AG04450 (cell line): ENCODE data around the gene GYG2. TPM values are rescaled to one million over a fixed set of nuclear protein-coding genes. Genes with fewer than 3 reads are reported as not detected.
"Not testable (repeated sequence)": the region's sequence is repeated elsewhere in the genome, so short reads cannot be mapped to it uniquely, and the experiment has no call there.

Experiments
- CTCF ChIA-PET: fragments of 300-600, 350-600 bp; formaldehyde crosslinking; extraction: SDS; loops from one replicate; lab custom pipeline; 2022; ENCODE audit warnings: antibody characterized with exemption, inconsistent platforms; lab: Charles Lee
- POLR2A ChIA-PET: fragments of 350-600 bp; formaldehyde crosslinking; extraction: SDS; loops from one replicate; lab custom pipeline; 2021; ENCODE audit warnings: antibody characterized with exemption, inconsistent platforms; lab: Yijun Ruan, JAX
- DNase-seq: peaks from one replicate; pipeline ENCODE4 v3.0.0-alpha.2; 2011; ENCODE audit warnings: low read depth, low spot score
- H3K27ac ChIP-seq: one replicate; pipeline ENCODE4 v1.5.1; 2012; ENCODE audit warnings: low read depth, low read length, control low read depth
- H3K27me3 ChIP-seq: one replicate; pipeline ENCODE4 v1.6.0; 2012; ENCODE audit warnings: low read length; ENCODE audit not compliant: control insufficient read depth, insufficient read depth
- H3K4me3 ChIP-seq: 2 replicates; pipeline ENCODE4 v1.5.1; 2011; ENCODE audit warnings: mild to moderate bottlenecking, low read depth, low read length, control low read depth
- H3K9me3 ChIP-seq: 2 replicates; pipeline ENCODE4 v1.5.1; 2012; ENCODE audit warnings: low read length; ENCODE audit not compliant: control insufficient read depth, insufficient read depth
- CTCF ChIP-seq: IDR thresholded peaks from 2 replicates; pipeline ENCODE4 v1.5.1; 2011; ENCODE audit warnings: low read depth, low read length, control low read depth, inconsistent platforms
- polyA plus RNA-seq: library from polyadenylated mRNA; depleted of rRNA; stranded (reverse); fragments of >200 nt; gene quantifications from 2 replicates; pipeline ENCODE4 v1.2.3, GENCODE V29; 2011

GYG2 gene
- polyA plus RNA-seq, 1 experiment, result 19.6 TPM

- CTCF ChIA-PET, result no interaction called here
- no peaks in the 10 kb centered on the region for H3K27me3 ChIP-seq
- no peak overlapping the region for H3K27ac ChIP-seq
- H3K9me3 ChIP-seq, result no peaks in the 10 kb centered on the region
- DNase-seq, result no peak
- TF ChIP-seq CTCF, result no peak
- no peak overlapping the region for H3K4me3 ChIP-seq
- POLR2A ChIA-PET, result interaction anchor here (0.5 kb wide), 1 partner anchor 26 kb away, joined by 3 read pairs; no protein-coding TSS in a partner anchor
These were observed 35.0 kb upstream of the GYG2 start for GRCh38 chrX:2793752-2794151.

GRCh38 chrX:2794336-2794735 is 34.4 kb upstream of the GYG2 start:
- POLR2A ChIA-PET, result interaction anchor here (0.5 kb wide), 1 partner anchor 25 kb away, joined by 3 read pairs; no protein-coding TSS in a partner anchor
- no peaks in the 10 kb centered on the region for H3K27me3 ChIP-seq
- TF ChIP-seq CTCF, result no peak
- CTCF ChIA-PET, result no interaction called here
- no peaks in the 10 kb centered on the region for H3K9me3 ChIP-seq
- H3K4me3 ChIP-seq, result no peak overlapping the region
- DNase-seq, result no peak
- no peak overlapping the region for H3K27ac ChIP-seq

GRCh38 chrX:2796808-2797207 is 31.9 kb upstream of the GYG2 start:
- DNase-seq, H3K9me3 ChIP-seq, POLR2A ChIA-PET, CTCF ChIA-PET, H3K4me3 ChIP-seq, H3K27me3 ChIP-seq, H3K27ac ChIP-seq: not testable (repeated sequence)

- DNase-seq, result no peak
- no peak overlapping the region for H3K27ac ChIP-seq
- no peak overlapping the region for H3K4me3 ChIP-seq
- no peak for TF ChIP-seq CTCF
- H3K9me3 ChIP-seq, result no peaks in the 10 kb centered on the region
- H3K27me3 ChIP-seq, result no peaks in the 10 kb centered on the region
- CTCF ChIA-PET, result no interaction called here
- POLR2A ChIA-PET, result no interaction called here
These were observed 29.4 kb upstream of the GYG2 start for GRCh38 chrX:2799369-2799768.

- H3K27ac ChIP-seq, H3K9me3 ChIP-seq, H3K4me3 ChIP-seq, H3K27me3 ChIP-seq, DNase-seq, POLR2A ChIA-PET: not testable (repeated sequence)
- CTCF ChIA-PET, result interaction anchor here (1.4 kb wide), 1 partner anchor 20 kb away, joined by 3 read pairs; no protein-coding TSS in a partner anchor
These were observed 28.8 kb upstream of the GYG2 start for GRCh38 chrX:2799980-2800379.

- no peaks in the 10 kb centered on the region for H3K27me3 ChIP-seq
- CTCF ChIA-PET, result interaction anchor here (0.7 to 1.4 kb wide), 2 partner anchors 19 to 20 kb away, joined by 3 to 5 read pairs; no protein-coding TSS in a partner anchor
- H3K4me3 ChIP-seq, result no peak overlapping the region
- TF ChIP-seq CTCF, result no peak
- no peaks in the 10 kb centered on the region; the same call in 1 of the 2 replicates for H3K9me3 ChIP-seq
- no peak overlapping the region for H3K27ac ChIP-seq
- no peak for DNase-seq
- POLR2A ChIA-PET, result no interaction called here
These were observed 27.5 kb upstream of the GYG2 start for GRCh38 chrX:2801223-2801622.

- CTCF ChIA-PET, H3K27ac ChIP-seq, DNase-seq, H3K27me3 ChIP-seq, H3K4me3 ChIP-seq, POLR2A ChIA-PET, H3K9me3 ChIP-seq: not testable (repeated sequence)
These were observed 26.2 kb upstream of the GYG2 start for GRCh38 chrX:2802376-2803090.

GRCh38 chrX:2803486-2803885 is 25.2 kb upstream of the GYG2 start:
- DNase-seq, H3K9me3 ChIP-seq, POLR2A ChIA-PET, CTCF ChIA-PET, H3K27me3 ChIP-seq, H3K27ac ChIP-seq, H3K4me3 ChIP-seq: not testable (repeated sequence)
